Neuronal stem cell (in vitro differentiated cells): ENCODE results near the gene PAQR7.

ENCODE experiments used
- DNase-seq: peaks from one replicate; pipeline ENCODE4 v3.0.0-alpha.2; 2013; ENCODE audit warnings: low spot score
- H2AFZ ChIP-seq: one replicate; pipeline ENCODE4 v1.6.1; 2013; ENCODE audit warnings: mild to moderate bottlenecking, low read length, inconsistent platforms
- H2AK5ac ChIP-seq: 2 replicates; pipeline ENCODE4 v1.6.1; 2013; ENCODE audit warnings: low read depth, mild to moderate bottlenecking, inconsistent platforms, low read length, moderate library complexity, mixed read lengths
- H2BK120ac ChIP-seq: 2 replicates; pipeline ENCODE4 v1.6.1; 2013; ENCODE audit warnings: low read depth, mild to moderate bottlenecking, inconsistent platforms, low read length, moderate library complexity, mixed read lengths
- H2BK12ac ChIP-seq: one replicate; pipeline ENCODE4 v1.6.1; 2013; ENCODE audit warnings: low read length, inconsistent platforms
- H2BK15ac ChIP-seq: 2 replicates; pipeline ENCODE4 v1.6.1; 2013; ENCODE audit warnings: mild to moderate bottlenecking, low read length, inconsistent platforms, mixed read lengths
- H2BK5ac ChIP-seq: one replicate; pipeline ENCODE4 v1.6.1; 2013; ENCODE audit warnings: inconsistent platforms, mild to moderate bottlenecking, low read length, moderate library complexity
- H3K14ac ChIP-seq: one replicate; pipeline ENCODE4 v1.6.1; 2013; ENCODE audit warnings: low read length, inconsistent platforms
- H3K18ac ChIP-seq: 2 replicates; pipeline ENCODE4 v1.6.1; 2013; ENCODE audit warnings: low read length, inconsistent platforms
- H3K23ac ChIP-seq: 2 replicates; pipeline ENCODE4 v1.6.1; 2013; ENCODE audit warnings: low read depth, mild to moderate bottlenecking, mixed read lengths, low read length, inconsistent platforms; ENCODE audit not compliant: poor library complexity
- H3K27ac ChIP-seq: replicated peaks from 3 replicates; pipeline ENCODE4 v1.5.1; 2013; ENCODE audit warnings: low read length, inconsistent platforms
- H3K27me3 ChIP-seq, 3 experiments: 2 replicates each; pipeline ENCODE4 v1.6.1; 2013; ENCODE audit warnings: low read length in 3 of 3, mild to moderate bottlenecking in 2 of 3, inconsistent platforms in 1 of 3, low read depth in 1 of 3, mixed read lengths in 1 of 3, moderate library complexity in 1 of 3; ENCODE audit not compliant: control insufficient read depth in 3 of 3, insufficient read depth in 3 of 3
- H3K36me3 ChIP-seq, 2 donors: replicated peaks in 1 of 2; 2 replicates each; pipeline ENCODE4 v1.6.1; 2013; ENCODE audit warnings: low read length in 2 of 2; ENCODE audit not compliant: control insufficient read depth in 2 of 2, insufficient read depth in 2 of 2
- H3K4ac ChIP-seq: 2 replicates; pipeline ENCODE4 v1.6.1; 2013; ENCODE audit warnings: inconsistent platforms, mild to moderate bottlenecking, low read length, moderate library complexity
- H3K4me1 ChIP-seq, 2 donors: 1 replicate in 1 of 2; 2 replicates in 1 of 2; pipeline ENCODE4 v1.6.1; 2013; ENCODE audit warnings: low read length in 2 of 2, low read depth in 1 of 2; ENCODE audit not compliant: control insufficient read depth in 2 of 2, insufficient read depth in 1 of 2
- H3K4me2 ChIP-seq: one replicate; pipeline ENCODE4 v1.6.1; 2013; ENCODE audit warnings: mild to moderate bottlenecking, low read length, inconsistent platforms; ENCODE audit not compliant: insufficient read depth, poor library complexity, severe bottlenecking
- H3K4me3 ChIP-seq, 2 donors: 2 replicates each; pipeline ENCODE4 v1.5.1; 2013; ENCODE audit warnings: low read length in 2 of 2, mild to moderate bottlenecking in 2 of 2, inconsistent platforms in 1 of 2, moderate library complexity in 1 of 2
- H3K79me1 ChIP-seq: one replicate; pipeline ENCODE4 v1.6.1; 2013; ENCODE audit warnings: low read depth, mild to moderate bottlenecking, inconsistent platforms, low read length, moderate library complexity
- H3K9ac ChIP-seq: one replicate; pipeline ENCODE4 v1.6.1; 2013; ENCODE audit warnings: mild to moderate bottlenecking, low read depth, low read length, inconsistent platforms; ENCODE audit not compliant: poor library complexity
- H3K9me3 ChIP-seq, 2 donors: replicated peaks in 1 of 2; 2 replicates each; pipeline versions ENCODE3 to v1.6.1; 2013; ENCODE audit warnings: low read length in 2 of 2, mild to moderate bottlenecking in 2 of 2, inconsistent platforms in 1 of 2, low read depth in 1 of 2, mixed read lengths in 1 of 2, moderate library complexity in 1 of 2; ENCODE audit not compliant: control insufficient read depth in 2 of 2, insufficient read depth in 1 of 2
- H4K8ac ChIP-seq: one replicate; pipeline ENCODE4 v1.6.1; 2013; ENCODE audit warnings: low read depth, mild to moderate bottlenecking, inconsistent platforms, low read length, moderate library complexity
- H4K91ac ChIP-seq: one replicate; pipeline ENCODE4 v1.6.1; 2013; ENCODE audit warnings: low read length, low read depth, mild to moderate bottlenecking, inconsistent platforms; ENCODE audit not compliant: poor library complexity
- WGBS, 2 donors: extraction: QIAGEN DNeasy Blood & Tissue Kit; methylation state at CpG; one replicate each; pipeline ENCODE4 v1.1.7; 2013; ENCODE audit warnings: missing lambda C conversion rate in 2 of 2, mixed read lengths in 1 of 2; ENCODE audit not compliant: insufficient read length in 2 of 2, insufficient replicate concordance in 1 of 2; ENCODE audit errors: extremely low coverage in 2 of 2; 5-methylcytosine and 5-hydroxymethylcytosine counted together

PAQR7 gene

GRCh38 chr1:25871704-25872494, 3.6 kb downstream of the PAQR7 start:
- H3K4me2 ChIP-seq = no peak overlapping the region
- no peak overlapping the region for H2AK5ac ChIP-seq

GRCh38 chr1:25871086-25871703, 4.3 kb downstream of the PAQR7 start:
- Histone ChIP-seq H3K14ac (no peak overlapping the region), H3K79me1 (peaks cover 1% of the 10 kb centered on the region), H3K27me3 (peaks cover 0 to 3% (median 0%) of the 10 kb centered on the region in 3 experiments), H2BK15ac (peak overlapping the region; percentile 27), H3K4me3 (no peak overlapping the region), H3K23ac (peak overlapping the region; percentile 52), H3K4ac (no peak overlapping the region), H3K9me3 (no peaks in the 10 kb centered on the region), H3K27ac (no peak overlapping the region), H2AFZ (no peak overlapping the region), H4K8ac (no peak overlapping the region), H2BK12ac (no peak overlapping the region), H2AK5ac (no peak overlapping the region), H3K9ac (no peak overlapping the region), H3K18ac (no peak overlapping the region), H2BK120ac (no peak overlapping the region), H2BK5ac (no peak overlapping the region), H3K36me3 (peaks cover 0 to 6% of the 10 kb centered on the region in 2 donors), H3K4me1 (peaks cover 22 to 29% of the 10 kb centered on the region in 2 donors), H4K91ac (no peak overlapping the region), H3K4me2 (no peak overlapping the region)
- no CpG with 5 or more reads among the region's 5 CpGs for WGBS, 2 donors
- DNase-seq = no peak

More at GRCh38 chr1:25871704-25872494, 3.6 kb downstream of the PAQR7 start:
- H4K8ac ChIP-seq = no peak overlapping the region
- no CpG with 5 or more reads among the region's 9 CpGs for WGBS, 2 donors
- DNase-seq = no peak
- H2BK15ac ChIP-seq = peak overlapping the region; percentile 27
- H2BK5ac ChIP-seq = no peak overlapping the region
- H3K4ac ChIP-seq = no peak overlapping the region
- no peak overlapping the region for H3K14ac ChIP-seq
- H2BK120ac ChIP-seq = no peak overlapping the region
- H2AFZ ChIP-seq = no peak overlapping the region
- H3K27me3 ChIP-seq = peaks cover 0 to 7% (median 0%) of the 10 kb centered on the region in 3 experiments
- H3K36me3 ChIP-seq = peaks cover 0 to 6% of the 10 kb centered on the region in 2 donors
- no peak overlapping the region for H3K4me3 ChIP-seq
- H2BK12ac ChIP-seq = no peak overlapping the region
- no peak overlapping the region for H4K91ac ChIP-seq
- H3K27ac ChIP-seq = no peak overlapping the region
- H3K4me1 ChIP-seq = peaks cover 23 to 29% of the 10 kb centered on the region in 2 donors
- H3K79me1 ChIP-seq = peaks cover 1% of the 10 kb centered on the region
- peak overlapping the region; percentile 52 for H3K23ac ChIP-seq
- no peak overlapping the region for H3K9ac ChIP-seq
- no peaks in the 10 kb centered on the region for H3K9me3 ChIP-seq
- no peak overlapping the region for H3K18ac ChIP-seq

- Histone ChIP-seq H3K27ac (no peak overlapping the region), H3K9ac (no peak overlapping the region), H2BK12ac (no peak overlapping the region), H2BK120ac (no peak overlapping the region), H3K9me3 (no peaks in the 10 kb centered on the region), H3K4me2 (no peak overlapping the region), H3K4me3 (no peak overlapping the region), H2BK15ac (no peak overlapping the region), H3K23ac (no peak overlapping the region), H3K79me1 (peaks cover 1% of the 10 kb centered on the region), H3K4me1 (peaks cover 19 to 29% of the 10 kb centered on the region in 2 donors), H2AK5ac (no peak overlapping the region), H3K27me3 (no peaks in the 10 kb centered on the region), H4K91ac (no peak overlapping the region), H3K14ac (no peak overlapping the region), H2BK5ac (no peak overlapping the region), H2AFZ (no peak overlapping the region), H3K36me3 (peaks cover 0 to 6% of the 10 kb centered on the region in 2 donors), H3K18ac (no peak overlapping the region), H4K8ac (no peak overlapping the region), H3K4ac (no peak overlapping the region)
- no peak for DNase-seq
- WGBS, 2 donors = no CpG with 5 or more reads among the region's 1 CpG
Observed at GRCh38 chr1:25870614-25871013, 4.9 kb downstream of the PAQR7 start.

- Histone ChIP-seq H2BK12ac (no peak overlapping the region), H2BK120ac (no peak overlapping the region), H3K9ac (no peak overlapping the region), H3K27me3 (no peaks in the 10 kb centered on the region), H3K27ac (peak overlapping the region; percentile 20), H3K79me1 (peaks cover 1% of the 10 kb centered on the region), H2BK5ac (no peak overlapping the region), H3K36me3 (peaks cover 0 to 6% of the 10 kb centered on the region in 2 donors), H3K4me2 (no peak overlapping the region), H2BK15ac (no peak overlapping the region), H2AK5ac (no peak overlapping the region), H2AFZ (no peak overlapping the region), H3K4ac (no peak overlapping the region), H3K4me3 (no peak overlapping the region), H3K18ac (no peak overlapping the region), H4K8ac (no peak overlapping the region), H3K23ac (no peak overlapping the region), H3K14ac (no peak overlapping the region), H3K9me3 (no peaks in the 10 kb centered on the region), H3K4me1 (peaks cover 19 to 27% of the 10 kb centered on the region in 2 donors), H4K91ac (no peak overlapping the region)
- no peak for DNase-seq
- no CpG with 5 or more reads among the region's 6 CpGs for WGBS, 2 donors
Observed at GRCh38 chr1:25869909-25870606, 5.5 kb downstream of the PAQR7 start.
